ENCODE data around the gene STX2.
"Not testable (repeated sequence)": the region's sequence is repeated elsewhere in the genome, so short reads cannot be mapped to it uniquely, and the experiment has no call there.

The STX2 gene

DNA sequence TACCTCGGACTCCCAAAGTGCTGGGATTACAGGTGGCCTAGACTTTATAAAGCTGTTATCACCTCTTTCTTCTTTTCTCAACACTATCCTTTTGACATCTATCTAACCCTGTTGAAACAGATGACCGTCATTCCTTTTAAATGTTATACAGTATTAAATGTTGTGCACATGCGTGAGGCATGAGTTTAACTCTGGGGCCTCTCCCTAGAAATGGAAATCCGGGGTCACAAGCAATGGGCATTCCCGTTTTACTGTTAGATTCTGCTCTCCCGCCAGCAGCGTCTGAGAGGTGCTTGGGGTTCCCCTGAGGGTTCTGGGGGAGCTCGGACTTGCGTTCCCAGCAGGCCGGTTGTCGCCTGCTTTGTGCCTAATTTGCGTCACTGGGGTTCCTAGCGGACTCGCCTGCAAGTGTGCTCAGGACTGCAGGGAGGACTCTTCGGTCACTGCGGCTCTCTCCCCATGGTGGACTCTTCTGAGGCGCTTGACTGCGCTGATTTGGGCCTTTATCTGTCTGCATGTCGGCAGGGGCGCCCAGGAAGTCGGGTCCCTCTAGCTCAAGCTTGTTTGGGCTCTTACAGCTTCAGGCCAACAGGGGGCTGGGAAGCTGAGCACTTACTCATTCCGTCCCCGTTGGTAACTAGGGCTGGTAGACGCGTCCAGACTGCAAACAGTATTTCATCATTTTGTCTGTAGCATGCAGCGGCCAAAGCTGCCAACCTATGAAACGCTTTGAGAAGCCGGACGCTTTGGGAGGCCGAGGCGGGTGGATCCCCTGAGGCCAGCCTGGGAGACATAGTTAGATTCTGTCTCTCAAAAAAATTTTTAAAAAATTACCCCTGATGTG is 31.6 kb upstream of the STX2 start:
- no peak for DNase-seq (ENCODE audit: low spot score)

DNA sequence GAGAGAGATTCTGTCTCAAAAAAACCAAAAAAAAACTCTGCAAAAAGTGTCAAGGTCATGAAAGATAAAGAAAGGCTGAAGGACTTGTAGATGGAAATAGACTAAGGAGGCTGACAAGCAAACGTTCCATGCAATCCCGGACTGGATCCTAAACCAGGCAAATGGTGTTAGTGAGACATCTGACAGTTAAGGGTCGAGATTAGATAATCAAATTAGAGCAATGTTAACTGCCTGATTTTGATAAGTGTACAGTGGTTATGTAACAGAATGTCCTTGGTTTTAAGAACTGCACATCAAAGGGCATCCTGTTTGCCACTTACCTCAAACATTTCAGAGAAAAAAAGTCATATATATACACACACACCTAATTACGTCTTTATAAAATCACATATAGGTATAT is 29.4 kb upstream of the STX2 start:
- DNase-seq (ENCODE audit: low spot score): no peak

DNA sequence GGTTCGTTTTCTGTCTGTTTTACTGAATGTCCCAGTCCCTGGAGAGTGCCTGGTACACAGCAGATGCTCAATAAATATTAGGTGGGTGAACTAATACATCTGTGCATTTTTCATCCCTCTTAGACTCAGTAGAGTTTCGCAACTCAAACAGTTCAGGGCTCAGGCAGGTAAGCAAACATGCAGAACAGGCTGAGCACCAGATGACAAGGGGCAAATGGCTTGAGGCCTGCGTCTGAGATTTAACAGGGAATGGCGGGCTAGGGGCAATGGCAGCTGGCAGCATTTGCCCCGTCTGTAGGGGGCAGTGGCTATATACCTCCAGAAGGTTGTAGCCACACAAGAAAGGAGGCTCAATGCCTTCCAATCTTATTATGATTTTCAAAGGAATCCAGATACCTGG is 24.2 kb upstream of the STX2 start:
- no peak for DNase-seq (ENCODE audit: low spot score)

- not testable (repeated sequence) for DNase-seq (ENCODE audit: low spot score)
These were observed 23.7 kb upstream of the STX2 start for GRCh38 chr12:130862771-130863170.

- no peak for DNase-seq (ENCODE audit: low spot score)
These were observed 23.1 kb upstream of the STX2 start for GRCh38 chr12:130862161-130862560.

DNA sequence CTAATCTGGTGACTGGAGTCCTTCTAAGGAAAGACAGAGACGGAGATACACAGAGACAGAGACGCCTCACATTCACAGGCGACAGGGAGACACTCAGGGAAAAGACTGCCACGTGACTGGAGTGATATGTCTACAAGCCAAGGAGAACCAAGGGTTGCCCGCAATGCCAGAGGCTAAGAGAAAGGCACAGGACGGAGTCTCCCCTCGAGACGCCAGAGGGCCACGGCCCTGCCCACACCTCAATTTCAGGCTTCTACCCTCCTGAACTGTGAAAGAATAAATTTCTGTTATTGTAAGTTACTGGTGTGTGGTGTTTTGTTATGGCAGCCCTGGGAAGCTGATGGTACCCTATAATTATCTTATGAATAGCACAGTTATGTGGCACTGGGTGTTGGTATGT is 21.3 kb upstream of the STX2 start:
- no peak for DNase-seq (ENCODE audit: low spot score)

GRCh38 chr12:130859161-130859560 is 20.1 kb upstream of the STX2 start:
- no peak for DNase-seq (ENCODE audit: low spot score)

DNA sequence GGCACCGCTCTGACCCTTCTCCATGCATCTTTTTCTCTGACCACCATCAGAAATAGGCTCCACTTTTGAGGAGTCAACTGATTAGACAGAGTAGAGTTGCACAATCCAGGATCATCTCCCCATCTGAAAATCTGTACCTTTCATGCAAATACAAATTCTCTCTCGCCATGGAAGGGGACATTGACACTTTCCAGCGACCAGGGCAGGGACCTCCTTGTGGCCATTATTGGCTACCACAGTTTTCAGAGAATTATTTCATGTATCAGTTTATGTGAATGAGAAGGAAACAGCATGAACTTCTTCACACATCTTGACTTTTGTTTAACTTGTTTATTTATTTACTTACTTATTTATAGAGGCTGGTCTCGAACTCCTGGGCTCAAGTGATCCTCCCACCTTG is 19.0 kb upstream of the STX2 start:
- DNase-seq (ENCODE audit: low spot score): no peak

GRCh38 chr12:130856088-130856487 is 17.0 kb upstream of the STX2 start:
- DNase-seq (ENCODE audit: low spot score): no peak

GRCh38 chr12:130850418-130851021 is 11.5 kb upstream of the STX2 start:
- DNase-seq (ENCODE audit: low spot score): no peak

GRCh38 chr12:130849561-130850417 is 10.7 kb upstream of the STX2 start:
- no peak for DNase-seq (ENCODE audit: low spot score)

GRCh38 chr12:130848785-130849305 is 9.8 kb upstream of the STX2 start:
- not testable (repeated sequence) for DNase-seq (ENCODE audit: low spot score)

DNA sequence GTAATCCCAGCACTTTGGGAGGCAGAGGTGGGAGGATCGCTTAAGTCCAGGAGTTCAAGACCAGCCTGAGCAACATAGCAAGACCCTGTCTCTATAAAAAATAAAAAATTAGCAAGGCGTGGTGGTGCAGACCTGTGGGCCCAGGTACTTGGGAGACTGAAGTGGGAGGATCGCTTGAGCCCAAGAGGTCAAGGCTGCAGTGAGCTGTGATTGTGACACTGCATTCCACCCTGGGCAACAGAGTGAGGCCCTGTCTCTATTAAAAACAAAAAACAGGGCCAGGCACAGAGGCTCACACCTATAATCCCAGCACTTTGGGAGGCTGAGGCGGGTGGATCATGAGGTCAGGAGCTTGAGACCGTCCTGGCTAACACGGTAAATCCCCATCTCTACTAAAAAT is 9.1 kb upstream of the STX2 start:
- DNase-seq (ENCODE audit: low spot score): not testable (repeated sequence)

GRCh38 chr12:130847112-130847511 is 8.1 kb upstream of the STX2 start:
- no peak for DNase-seq (ENCODE audit: low spot score)

DNA sequence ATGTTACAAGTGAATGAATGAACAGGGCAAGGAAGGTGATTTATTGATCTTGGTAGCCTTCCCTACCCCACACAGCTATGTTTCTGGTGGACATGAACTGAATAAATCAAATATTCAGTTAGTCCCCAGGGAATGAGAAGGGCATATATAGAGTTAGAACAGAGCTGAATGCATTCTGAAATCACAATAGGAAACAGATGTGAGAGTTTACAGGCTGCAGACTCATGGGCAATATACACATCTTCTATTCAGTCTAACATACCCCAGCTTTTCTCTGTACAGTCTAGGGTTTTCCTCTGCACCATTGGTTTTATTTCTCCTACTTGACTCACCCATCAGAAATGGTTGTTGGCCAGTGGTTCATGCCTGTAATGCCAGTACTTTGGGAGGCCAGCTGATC is 7.3 kb upstream of the STX2 start:
- no peak for DNase-seq (ENCODE audit: low spot score)

DNA sequence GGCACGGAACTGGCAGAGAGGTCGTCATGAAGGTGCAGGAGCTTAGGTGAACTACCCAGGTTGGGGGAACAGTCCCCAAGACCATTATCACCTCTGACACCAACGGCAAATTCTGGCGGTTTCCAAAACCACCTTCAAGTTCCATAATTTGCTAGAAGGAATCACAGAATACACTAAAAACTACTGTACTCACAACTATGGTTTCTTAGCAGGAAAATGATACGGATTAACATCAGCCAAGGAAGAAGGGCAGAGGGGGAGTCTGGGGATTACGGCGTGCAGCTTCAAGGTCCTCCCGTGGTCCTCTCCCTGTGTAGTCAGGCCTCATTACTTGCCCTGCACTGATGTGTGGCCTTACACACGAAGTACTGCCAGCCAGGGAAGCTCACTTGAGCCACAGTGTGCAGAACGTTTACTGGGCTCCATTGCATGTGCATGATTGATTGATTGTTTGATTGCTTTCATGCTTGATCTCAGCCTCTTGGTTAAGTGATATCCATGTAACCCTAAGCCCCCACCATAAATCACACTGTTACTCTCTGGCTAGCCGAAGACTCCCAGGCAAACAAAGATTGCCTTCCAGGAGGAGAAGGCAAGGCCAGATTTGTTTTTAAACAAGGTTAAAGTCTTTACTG is 837 bp upstream of the STX2 start:
- no peak for DNase-seq (ENCODE audit: low spot score)

GRCh38 chr12:130838284-130838950 is 633 bp downstream of the STX2 start:
- DNase-seq (ENCODE audit: low spot score): no peak

DNA sequence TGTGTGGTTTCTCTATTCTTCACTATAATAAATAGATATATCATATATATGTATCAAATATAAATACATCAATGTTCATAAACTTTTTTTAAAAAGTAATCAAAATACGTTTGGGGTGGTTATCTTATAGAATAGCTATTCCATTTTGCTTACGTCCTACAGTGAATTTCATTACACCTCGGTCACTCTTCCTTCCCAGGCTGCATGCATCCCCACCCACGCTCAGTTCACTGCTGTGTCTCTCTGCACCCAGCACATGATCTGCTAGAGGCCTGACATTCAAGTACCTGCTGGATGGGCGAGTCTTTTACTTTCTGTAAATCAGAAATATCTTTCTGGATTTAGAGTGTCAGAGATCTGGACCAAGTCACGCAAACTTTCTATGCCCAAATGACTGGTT is 3.6 kb downstream of the STX2 start:
- DNase-seq (ENCODE audit: low spot score): no peak

- no peak for DNase-seq (ENCODE audit: low spot score)
These were observed 4.0 kb downstream of the STX2 start for GRCh38 chr12:130835011-130835410.

DNA sequence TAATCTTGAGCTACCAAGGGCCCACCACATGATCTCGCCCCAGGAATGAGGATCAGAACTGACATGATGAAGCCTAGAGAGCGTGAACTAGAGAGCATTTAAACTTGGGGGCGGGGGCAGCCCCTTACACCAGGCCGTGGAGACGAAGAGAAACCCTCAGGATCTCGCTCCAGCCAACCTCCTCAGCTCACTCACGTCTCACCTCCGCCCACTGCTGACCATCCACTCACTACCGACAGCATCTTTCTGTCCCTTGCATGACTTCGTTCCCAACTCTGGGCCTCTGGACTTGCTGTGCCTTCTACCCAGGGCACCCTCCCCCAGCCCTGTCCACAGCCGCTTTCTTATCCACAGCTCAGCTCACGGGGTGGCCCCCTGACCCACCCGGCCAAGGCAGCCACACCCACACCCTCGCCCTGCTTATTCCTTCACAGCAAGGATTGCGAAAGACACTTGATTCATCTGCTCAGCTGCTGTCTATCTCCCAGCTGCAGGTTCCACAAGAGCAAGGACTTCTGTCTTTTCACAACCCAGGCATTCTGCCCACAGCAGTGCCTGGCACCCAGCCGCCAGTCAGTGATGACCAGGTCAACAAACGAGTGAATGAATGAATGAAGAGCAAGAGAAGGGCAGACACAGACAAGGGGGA is 6.4 kb downstream of the STX2 start:
- no peak for DNase-seq (ENCODE audit: low spot score)

GRCh38 chr12:130831876-130832405 is 7.1 kb downstream of the STX2 start:
- no peak for DNase-seq (ENCODE audit: low spot score)
